ENCODE results near the gene OPCML.

The OPCML gene

DNA sequence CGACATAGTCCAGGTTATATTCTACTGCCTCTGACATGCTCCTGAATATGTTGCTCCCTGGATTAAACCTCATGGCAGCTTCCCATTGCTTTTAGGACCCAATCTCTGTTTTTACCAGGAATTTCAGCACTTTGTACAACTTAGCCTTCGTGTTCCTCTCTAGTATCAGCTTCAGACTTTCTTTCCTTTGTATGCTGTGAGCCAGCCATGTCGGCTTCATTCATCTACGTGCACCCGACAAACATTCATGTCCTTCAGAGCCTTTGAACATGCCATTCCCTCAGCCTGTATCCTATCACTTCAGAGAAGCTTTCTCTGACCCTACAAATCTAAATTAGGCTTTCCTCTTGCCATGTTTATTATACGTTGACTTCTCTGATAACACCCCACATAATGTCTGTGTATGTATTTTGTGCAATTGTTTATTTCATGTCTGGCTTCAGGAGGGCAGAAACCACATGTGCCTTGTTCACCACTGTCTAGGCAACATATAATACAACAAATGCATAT is 743.4 kb downstream of the OPCML start:
- Histone ChIP-seq H3K4me1 (ENCODE audit: control insufficient read depth, insufficient read depth, low read length) (no peaks in the 10 kb centered on the region), H3K36me3 (ENCODE audit: control insufficient read depth in 2 of 2, insufficient read depth in 2 of 2, low read length in 2 of 2) (no peaks in the 10 kb centered on the region), H3K27ac (ENCODE audit: low read length) (no peak overlapping the region), H3K9ac (ENCODE audit: low read length in 2 of 2) (no peak overlapping the region), H3K9me3 (ENCODE audit: control insufficient read depth in 2 of 2, low read length in 2 of 2) (no peaks in the 10 kb centered on the region), H3K27me3 (ENCODE audit: control insufficient read depth in 1 of 2, insufficient read depth in 2 of 2, low read length in 2 of 2) (no peaks in the 10 kb centered on the region), H3K4me3 (ENCODE audit: low read length in 2 of 2) (no peak overlapping the region)

DNA sequence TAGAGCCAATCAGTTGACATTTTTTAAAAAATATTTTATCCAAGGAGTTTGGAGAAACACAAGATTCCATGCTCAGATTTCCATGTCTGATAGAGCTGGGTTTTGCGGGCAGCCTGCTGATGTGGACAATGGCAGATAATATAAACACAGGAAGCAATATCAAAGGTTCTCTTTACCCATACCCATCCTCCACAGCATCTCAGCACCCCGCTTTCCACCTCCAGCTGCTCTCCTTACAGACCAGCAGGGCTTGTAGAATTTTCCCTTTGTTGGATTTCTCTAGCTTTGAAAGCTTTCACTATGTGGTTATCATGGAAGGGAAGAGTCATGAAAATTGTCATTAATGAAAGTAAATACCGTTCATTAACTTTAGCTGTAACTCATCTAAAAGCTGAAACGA is 746.4 kb downstream of the OPCML start:
- no peak overlapping the region for H3K9ac ChIP-seq (ENCODE audit: low read length in 2 of 2)
- no peaks in the 10 kb centered on the region for H3K9me3 ChIP-seq (ENCODE audit: control insufficient read depth in 2 of 2, low read length in 2 of 2)
- no peaks in the 10 kb centered on the region for H3K4me1 ChIP-seq (ENCODE audit: control insufficient read depth, insufficient read depth, low read length)
- no peak overlapping the region for H3K4me3 ChIP-seq (ENCODE audit: low read length in 2 of 2)
- no peaks in the 10 kb centered on the region for H3K27me3 ChIP-seq (ENCODE audit: control insufficient read depth in 1 of 2, insufficient read depth in 2 of 2, low read length in 2 of 2)
- no peaks in the 10 kb centered on the region for H3K36me3 ChIP-seq (ENCODE audit: control insufficient read depth in 2 of 2, insufficient read depth in 2 of 2, low read length in 2 of 2)
- H3K27ac ChIP-seq (ENCODE audit: low read length) = no peak overlapping the region

DNA sequence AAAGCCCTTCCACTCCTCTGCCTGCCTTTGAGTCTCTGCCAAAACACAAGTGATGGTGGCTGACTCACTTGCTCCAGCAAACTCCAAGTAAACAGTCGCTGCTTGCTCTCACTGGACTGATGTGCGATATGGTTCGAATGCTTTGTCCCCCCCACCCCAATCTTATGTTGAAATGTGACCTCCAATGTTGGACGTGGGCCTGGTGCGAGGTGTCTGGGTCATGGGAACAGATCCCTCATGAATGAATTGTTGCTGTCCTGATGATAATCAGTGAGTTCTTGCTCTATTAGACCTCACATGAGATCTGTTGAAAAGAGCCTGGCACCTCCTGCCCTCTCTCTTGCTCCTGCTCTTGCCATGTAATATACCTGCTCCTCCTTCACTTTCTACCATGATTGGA is 747.9 kb downstream of the OPCML start:
- H3K36me3 ChIP-seq (ENCODE audit: control insufficient read depth in 2 of 2, insufficient read depth in 2 of 2, low read length in 2 of 2) = no peaks in the 10 kb centered on the region
- H3K9ac ChIP-seq (ENCODE audit: low read length in 2 of 2) = no peak overlapping the region
- no peaks in the 10 kb centered on the region for H3K4me1 ChIP-seq (ENCODE audit: control insufficient read depth, insufficient read depth, low read length)
- no peak overlapping the region for H3K27ac ChIP-seq (ENCODE audit: low read length)
- H3K27me3 ChIP-seq (ENCODE audit: control insufficient read depth in 1 of 2, insufficient read depth in 2 of 2, low read length in 2 of 2) = no peaks in the 10 kb centered on the region
- H3K9me3 ChIP-seq (ENCODE audit: control insufficient read depth in 2 of 2, low read length in 2 of 2) = no peaks in the 10 kb centered on the region
- H3K4me3 ChIP-seq (ENCODE audit: low read length in 2 of 2) = no peak overlapping the region

DNA sequence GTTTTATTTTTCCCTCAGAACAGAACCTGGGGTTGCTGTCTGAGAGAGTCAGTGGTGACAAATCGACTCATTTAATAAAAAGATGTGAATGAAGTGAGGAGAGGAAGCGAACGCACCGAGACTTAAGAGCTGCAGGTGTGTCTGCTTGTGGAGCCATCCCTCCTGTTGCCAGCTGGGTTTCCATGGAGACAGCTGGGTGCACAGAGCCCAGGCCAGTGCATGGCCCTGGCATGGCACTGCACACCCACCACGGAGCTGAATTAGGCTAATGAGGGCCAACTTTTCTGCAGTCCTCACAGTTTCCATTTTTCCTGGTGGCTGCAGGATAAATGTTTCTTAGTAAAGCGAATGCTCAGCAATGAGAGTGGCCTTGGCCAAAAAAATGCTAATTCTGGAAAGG is 750.2 kb downstream of the OPCML start:
- no peaks in the 10 kb centered on the region for H3K4me1 ChIP-seq (ENCODE audit: control insufficient read depth, insufficient read depth, low read length)
- H3K9ac ChIP-seq (ENCODE audit: low read length in 2 of 2) = no peak overlapping the region
- H3K36me3 ChIP-seq (ENCODE audit: control insufficient read depth in 2 of 2, insufficient read depth in 2 of 2, low read length in 2 of 2) = no peaks in the 10 kb centered on the region
- no peak overlapping the region for H3K4me3 ChIP-seq (ENCODE audit: low read length in 2 of 2)
- H3K9me3 ChIP-seq (ENCODE audit: control insufficient read depth in 2 of 2, low read length in 2 of 2) = no peaks in the 10 kb centered on the region
- no peak overlapping the region for H3K27ac ChIP-seq (ENCODE audit: low read length)
- no peaks in the 10 kb centered on the region for H3K27me3 ChIP-seq (ENCODE audit: control insufficient read depth in 1 of 2, insufficient read depth in 2 of 2, low read length in 2 of 2)

DNA sequence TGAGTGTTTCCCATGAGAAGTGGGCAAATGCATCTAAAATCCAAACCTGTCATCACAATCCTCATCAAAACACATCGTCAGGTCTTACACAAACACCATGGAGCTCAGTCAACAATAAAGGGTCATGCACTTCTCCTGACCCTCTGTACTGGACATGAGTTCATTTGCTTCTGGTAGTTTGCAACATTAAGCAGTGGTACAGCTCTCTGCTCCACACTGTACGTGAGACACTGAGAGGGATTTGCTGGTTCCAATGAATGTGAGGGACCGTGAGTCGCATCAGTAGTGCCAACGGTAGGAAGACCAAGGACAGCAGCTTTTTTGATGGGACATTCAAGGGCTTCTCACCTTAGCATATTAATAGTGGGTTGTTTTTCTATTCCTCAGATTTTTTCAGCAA is 752.3 kb downstream of the OPCML start:
- Histone ChIP-seq H3K4me3 (ENCODE audit: low read length in 2 of 2) (no peak overlapping the region), H3K36me3 (ENCODE audit: control insufficient read depth in 2 of 2, insufficient read depth in 2 of 2, low read length in 2 of 2) (no peaks in the 10 kb centered on the region), H3K4me1 (ENCODE audit: control insufficient read depth, insufficient read depth, low read length) (no peaks in the 10 kb centered on the region), H3K9ac (ENCODE audit: low read length in 2 of 2) (no peak overlapping the region), H3K9me3 (ENCODE audit: control insufficient read depth in 2 of 2, low read length in 2 of 2) (no peaks in the 10 kb centered on the region), H3K27ac (ENCODE audit: low read length) (no peak overlapping the region), H3K27me3 (ENCODE audit: control insufficient read depth in 1 of 2, insufficient read depth in 2 of 2, low read length in 2 of 2) (no peaks in the 10 kb centered on the region)

DNA sequence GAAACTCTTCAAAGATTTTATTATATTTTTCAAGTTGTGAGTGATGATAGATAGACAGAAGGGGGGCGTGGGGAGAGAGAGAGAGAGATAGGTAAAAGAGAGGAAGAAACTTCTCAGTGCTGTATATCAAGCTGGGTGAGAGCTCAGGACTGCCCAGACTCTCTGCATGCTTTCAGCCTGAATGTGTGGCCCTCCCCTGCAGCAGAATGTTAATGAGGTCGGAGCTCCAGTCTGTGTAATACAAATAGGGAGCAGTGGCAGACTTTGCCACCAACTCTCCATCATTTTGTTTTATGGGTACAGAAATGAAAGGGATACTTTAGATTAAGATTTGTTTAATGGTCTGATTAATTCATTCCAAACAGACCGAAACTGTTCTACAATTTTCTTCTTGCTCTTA is 752.8 kb downstream of the OPCML start:
- Histone ChIP-seq H3K4me3 (ENCODE audit: low read length in 2 of 2) (no peak overlapping the region), H3K36me3 (ENCODE audit: control insufficient read depth in 2 of 2, insufficient read depth in 2 of 2, low read length in 2 of 2) (no peaks in the 10 kb centered on the region), H3K9me3 (ENCODE audit: control insufficient read depth in 2 of 2, low read length in 2 of 2) (no peaks in the 10 kb centered on the region), H3K4me1 (ENCODE audit: control insufficient read depth, insufficient read depth, low read length) (no peaks in the 10 kb centered on the region), H3K9ac (ENCODE audit: low read length in 2 of 2) (no peak overlapping the region), H3K27ac (ENCODE audit: low read length) (no peak overlapping the region), H3K27me3 (ENCODE audit: control insufficient read depth in 1 of 2, insufficient read depth in 2 of 2, low read length in 2 of 2) (no peaks in the 10 kb centered on the region)

DNA sequence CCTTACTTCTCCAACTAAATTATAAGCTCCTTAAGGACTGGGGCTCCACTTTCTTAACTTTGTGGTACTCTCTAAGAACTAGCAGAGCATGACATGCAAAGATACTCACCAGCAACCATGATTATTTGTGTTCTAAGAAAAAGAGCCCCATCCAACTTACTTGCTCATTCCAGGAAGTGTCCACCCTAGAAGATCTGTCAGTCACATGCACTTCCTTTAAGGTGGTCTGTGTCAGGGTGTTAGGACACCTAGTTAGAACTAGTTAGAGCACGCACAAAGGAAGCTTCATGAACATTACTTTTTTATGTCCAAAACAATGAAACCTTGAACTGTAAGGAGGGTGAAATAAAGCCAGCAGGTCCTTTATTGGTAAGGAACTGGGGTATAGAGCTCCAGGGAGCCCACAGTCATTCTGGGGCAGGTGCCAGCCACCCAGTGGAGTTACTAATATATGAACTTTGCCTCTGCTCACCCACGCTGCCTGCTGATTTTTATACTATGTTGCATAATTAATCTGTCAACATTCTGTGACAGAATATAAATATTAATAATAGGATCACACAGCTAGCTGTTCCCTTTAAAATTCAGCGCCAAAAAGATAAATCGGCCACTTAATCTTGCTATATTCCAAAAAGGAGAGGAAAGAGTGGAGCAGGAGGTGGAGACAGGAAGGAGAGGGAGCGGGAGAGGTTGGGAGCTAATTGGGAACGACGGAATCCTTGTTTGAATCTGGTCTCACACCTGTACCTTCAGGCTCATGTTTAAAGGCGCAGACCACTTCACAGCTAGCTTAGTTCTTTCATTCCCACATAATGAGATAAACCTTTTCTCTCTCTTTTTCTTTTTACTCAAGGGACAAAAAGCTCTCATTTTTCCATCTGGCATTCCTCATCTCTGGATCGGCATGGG is 755.0 kb downstream of the OPCML start:
- Histone ChIP-seq H3K9me3 (ENCODE audit: control insufficient read depth in 2 of 2, low read length in 2 of 2) (no peaks in the 10 kb centered on the region), H3K4me1 (ENCODE audit: control insufficient read depth, insufficient read depth, low read length) (no peaks in the 10 kb centered on the region), H3K36me3 (ENCODE audit: control insufficient read depth in 2 of 2, insufficient read depth in 2 of 2, low read length in 2 of 2) (no peaks in the 10 kb centered on the region), H3K4me3 (ENCODE audit: low read length in 2 of 2) (no peak overlapping the region), H3K27ac (ENCODE audit: low read length) (no peak overlapping the region), H3K27me3 (ENCODE audit: control insufficient read depth in 1 of 2, insufficient read depth in 2 of 2, low read length in 2 of 2) (no peaks in the 10 kb centered on the region), H3K9ac (ENCODE audit: low read length in 2 of 2) (no peak overlapping the region)

DNA sequence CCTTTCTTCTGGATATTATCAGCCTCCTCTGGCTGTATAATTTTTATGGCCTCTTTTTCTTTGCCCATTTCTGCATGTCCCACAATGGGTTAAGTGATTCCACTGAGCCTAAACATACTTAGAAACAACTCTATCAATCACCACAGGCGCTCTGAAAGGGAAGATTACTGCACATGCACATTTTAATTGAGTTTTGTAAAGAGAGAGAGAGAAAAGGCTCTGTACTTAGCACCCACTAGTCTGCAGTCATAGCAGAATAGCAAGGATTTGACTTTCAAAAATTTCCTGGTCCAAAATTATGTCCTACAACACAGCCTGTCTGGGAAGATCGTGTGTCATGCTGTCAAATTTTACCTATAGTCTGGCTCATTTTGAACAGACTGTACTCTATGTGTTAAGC is 758.5 kb downstream of the OPCML start:
- Histone ChIP-seq H3K36me3 (ENCODE audit: control insufficient read depth in 2 of 2, insufficient read depth in 2 of 2, low read length in 2 of 2) (no peaks in the 10 kb centered on the region), H3K9me3 (ENCODE audit: control insufficient read depth in 2 of 2, low read length in 2 of 2) (no peaks in the 10 kb centered on the region), H3K27ac (ENCODE audit: low read length) (no peak overlapping the region), H3K27me3 (ENCODE audit: control insufficient read depth in 1 of 2, insufficient read depth in 2 of 2, low read length in 2 of 2) (no peaks in the 10 kb centered on the region), H3K4me1 (ENCODE audit: control insufficient read depth, insufficient read depth, low read length) (no peaks in the 10 kb centered on the region), H3K4me3 (ENCODE audit: low read length in 2 of 2) (no peak overlapping the region), H3K9ac (ENCODE audit: low read length in 2 of 2) (no peak overlapping the region)

DNA sequence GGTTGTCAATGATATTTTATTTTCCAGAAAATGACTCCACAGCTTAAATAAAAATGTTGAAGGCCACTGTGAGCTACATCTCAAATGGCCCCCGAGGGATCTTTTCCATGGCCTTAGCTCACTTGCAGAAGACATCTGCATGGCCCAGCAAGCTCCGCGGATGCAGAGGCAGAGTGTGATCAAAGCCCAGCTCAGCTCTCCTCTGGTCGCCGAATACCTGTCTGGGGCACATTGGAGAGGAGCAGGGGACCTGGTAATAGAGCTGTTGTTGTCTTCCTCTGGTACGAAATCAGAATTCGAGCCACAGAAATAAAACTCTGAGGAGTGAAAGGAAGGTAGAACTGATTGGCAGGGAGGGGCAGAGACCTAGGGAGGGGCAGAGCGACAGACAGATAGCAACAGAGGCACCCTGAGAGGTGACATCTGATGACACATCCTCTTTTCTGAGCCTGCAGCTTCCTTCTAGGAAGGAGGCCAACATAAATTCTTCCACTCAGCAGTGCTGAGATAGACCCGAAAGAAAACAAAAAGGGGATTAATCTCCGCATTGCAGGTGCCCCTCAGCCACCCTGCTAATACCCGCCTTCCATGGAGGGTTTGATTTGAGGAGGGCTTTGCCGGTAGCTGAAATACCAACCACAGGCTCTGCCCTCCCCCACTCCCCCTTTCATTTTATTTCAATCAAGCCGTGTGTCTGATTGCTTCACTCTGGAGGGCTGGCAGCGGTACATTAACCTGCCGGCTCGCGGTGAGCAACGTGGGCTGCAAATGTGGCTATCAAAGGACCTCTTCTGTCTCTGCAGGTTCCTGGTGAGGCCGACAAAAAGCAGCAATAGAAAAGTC is 759.4 kb downstream of the OPCML start:
- Histone ChIP-seq H3K9me3 (ENCODE audit: control insufficient read depth in 2 of 2, low read length in 2 of 2) (no peaks in the 10 kb centered on the region), H3K4me3 (ENCODE audit: low read length in 2 of 2) (no peak overlapping the region), H3K36me3 (ENCODE audit: control insufficient read depth in 2 of 2, insufficient read depth in 2 of 2, low read length in 2 of 2) (no peaks in the 10 kb centered on the region), H3K4me1 (ENCODE audit: control insufficient read depth, insufficient read depth, low read length) (no peaks in the 10 kb centered on the region), H3K9ac (ENCODE audit: low read length in 2 of 2) (no peak overlapping the region), H3K27me3 (ENCODE audit: control insufficient read depth in 1 of 2, insufficient read depth in 2 of 2, low read length in 2 of 2) (no peaks in the 10 kb centered on the region), H3K27ac (ENCODE audit: low read length) (no peak overlapping the region)

DNA sequence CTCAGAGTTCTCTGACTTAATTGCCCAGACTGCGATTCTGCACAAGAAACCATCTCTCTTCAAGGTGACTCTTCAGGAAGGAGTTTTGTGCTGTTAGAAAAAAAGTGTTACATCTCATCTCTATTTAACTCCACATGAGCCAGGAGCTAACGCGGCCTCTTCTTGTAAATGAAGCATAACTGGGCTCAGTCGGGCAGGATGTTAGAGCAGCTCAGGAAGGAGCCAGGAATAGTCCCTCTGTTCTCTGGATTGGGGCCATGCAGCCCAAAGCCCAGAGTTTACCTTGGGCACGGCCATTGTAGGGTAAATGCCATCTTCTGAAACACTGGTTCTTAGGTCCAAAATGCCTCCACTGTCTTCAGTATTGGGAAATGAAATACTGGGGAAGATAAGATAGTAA is 760.6 kb downstream of the OPCML start:
- Histone ChIP-seq H3K9ac (ENCODE audit: low read length in 2 of 2) (no peak overlapping the region), H3K27me3 (ENCODE audit: control insufficient read depth in 1 of 2, insufficient read depth in 2 of 2, low read length in 2 of 2) (no peaks in the 10 kb centered on the region), H3K27ac (ENCODE audit: low read length) (no peak overlapping the region), H3K36me3 (ENCODE audit: control insufficient read depth in 2 of 2, insufficient read depth in 2 of 2, low read length in 2 of 2) (no peaks in the 10 kb centered on the region), H3K9me3 (ENCODE audit: control insufficient read depth in 2 of 2, low read length in 2 of 2) (no peaks in the 10 kb centered on the region), H3K4me3 (ENCODE audit: low read length in 2 of 2) (no peak overlapping the region), H3K4me1 (ENCODE audit: control insufficient read depth, insufficient read depth, low read length) (no peaks in the 10 kb centered on the region)

Data from stomach smooth muscle (tissue), 2 donors.